IPS DF 6.9 (cell line): ENCODE data around the gene ITPKA.
"Not testable (repeated sequence)": the region's sequence is repeated elsewhere in the genome, so short reads cannot be mapped to it uniquely, and the experiment has no call there.

Source experiments
- DNase-seq: peaks from one replicate; pipeline ENCODE4 v3.0.0-alpha.2; 2013; ENCODE audit warnings: low read depth, low spot score
- H3K27ac ChIP-seq: one replicate; pipeline ENCODE4 v1.5.1; 2013; ENCODE audit warnings: low read length, control low read depth
- H3K27me3 ChIP-seq: 2 replicates; pipeline ENCODE4 v1.6.1; 2013; ENCODE audit warnings: mild to moderate bottlenecking, low read length; ENCODE audit not compliant: control insufficient read depth, insufficient read depth
- H3K36me3 ChIP-seq: 2 replicates; pipeline ENCODE4 v1.6.1; 2013; ENCODE audit warnings: low read length; ENCODE audit not compliant: control insufficient read depth, insufficient read depth
- H3K4me1 ChIP-seq: 2 replicates; pipeline ENCODE4 v1.6.1; 2013; ENCODE audit warnings: low read length; ENCODE audit not compliant: control insufficient read depth, insufficient read depth
- H3K4me3 ChIP-seq: 2 replicates; pipeline ENCODE4 v1.5.1; 2013; ENCODE audit warnings: mild to moderate bottlenecking, low read length
- H3K9me3 ChIP-seq: 2 replicates; pipeline ENCODE4 v1.6.1; 2013; ENCODE audit warnings: low read length, inconsistent platforms; ENCODE audit not compliant: control insufficient read depth, insufficient read depth
- WGBS: extraction: QIAGEN DNeasy Blood & Tissue Kit; methylation state at CpG from one replicate; pipeline ENCODE4 v1.1.7; 2013; ENCODE audit warnings: mixed read lengths, missing lambda C conversion rate; ENCODE audit not compliant: insufficient read length, insufficient coverage; 5-methylcytosine and 5-hydroxymethylcytosine counted together

Gene ITPKA

DNA sequence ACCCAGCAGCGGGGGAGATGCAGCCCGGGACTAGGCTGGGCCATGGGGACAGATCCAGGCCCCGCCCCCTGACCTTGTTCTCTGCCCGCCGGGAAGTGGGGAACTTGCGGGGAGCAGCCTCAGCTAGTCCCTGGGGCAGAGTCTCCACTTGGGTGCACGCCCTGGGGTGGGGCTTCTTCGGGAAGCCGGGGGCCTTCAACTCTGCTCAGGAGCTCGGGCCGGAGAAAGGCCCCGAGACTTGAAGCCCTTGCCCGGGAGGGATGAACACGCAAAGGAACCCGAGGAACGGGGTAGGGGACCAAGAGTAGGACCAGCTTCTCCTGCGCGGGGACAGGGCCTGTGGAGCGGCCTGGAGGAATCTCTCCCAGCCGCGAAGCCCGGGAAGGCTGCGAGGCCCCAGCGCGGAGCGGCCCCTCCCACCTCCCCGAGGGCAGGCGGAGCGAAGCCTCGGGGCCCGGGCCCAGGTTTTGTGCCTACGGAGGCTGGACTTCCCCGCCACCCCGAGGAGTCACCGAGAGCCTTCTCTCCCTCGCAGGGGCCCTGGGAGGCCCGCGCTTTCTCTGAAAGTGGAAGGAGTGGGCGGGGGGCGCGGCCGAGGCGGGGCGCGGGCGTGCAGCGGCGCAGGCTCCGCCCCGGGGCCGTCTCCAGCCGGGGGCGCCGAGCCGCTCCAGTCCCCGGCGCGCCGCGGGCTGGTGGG, at the start of gene ITPKA:
ITPKA (plus strand) TSS at position 670 of the 697 bp plus-strand sequence. CDS start 54 bp downstream, outside the sequence.
- Histone ChIP-seq H3K27me3 (peaks cover 59% of the 10 kb centered on the region), H3K36me3 (no peaks in the 10 kb centered on the region), H3K9me3 (no peaks in the 10 kb centered on the region), H3K4me3 (peak within 1 kb of the TSS; percentile 51; the same call in 1 of the 2 replicates), H3K27ac (no peak within 1 kb of the TSS), H3K4me1 (0 out of 2 replicates have a peak, but pooled peaks cover 6% of the 10 kb centered on the region)
- no CpG with 5 or more reads among the region's 60 CpGs for WGBS
- no peak for DNase-seq

DNA sequence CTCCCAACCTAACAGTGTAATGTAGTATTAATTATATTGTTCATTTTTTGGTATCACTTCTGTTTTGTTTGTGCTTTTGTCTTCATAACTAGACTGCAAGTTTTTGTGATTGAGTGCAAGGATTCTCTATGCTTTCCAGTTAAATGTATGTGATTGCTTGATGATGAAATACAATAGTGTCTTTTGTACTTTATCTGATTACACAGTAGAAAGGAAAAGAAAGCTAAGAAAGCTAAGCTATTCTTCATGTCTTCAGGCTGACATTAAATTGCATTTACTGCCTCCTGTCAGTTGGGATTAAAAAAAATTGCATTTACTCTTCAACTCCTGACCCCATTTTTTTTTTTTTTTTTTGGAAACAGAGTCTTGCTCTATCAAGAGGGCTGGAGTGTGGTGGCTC, 48.3 kb upstream of the ITPKA start:
- no peak for DNase-seq
- H3K4me3 ChIP-seq: no peak overlapping the region
- no peaks in the 10 kb centered on the region for H3K9me3 ChIP-seq
- H3K27ac ChIP-seq: no peak overlapping the region
- H3K36me3 ChIP-seq: no peaks in the 10 kb centered on the region; the same call in 1 of the 2 replicates
- no peaks in the 10 kb centered on the region for H3K27me3 ChIP-seq
- H3K4me1 ChIP-seq: no peaks in the 10 kb centered on the region

DNA sequence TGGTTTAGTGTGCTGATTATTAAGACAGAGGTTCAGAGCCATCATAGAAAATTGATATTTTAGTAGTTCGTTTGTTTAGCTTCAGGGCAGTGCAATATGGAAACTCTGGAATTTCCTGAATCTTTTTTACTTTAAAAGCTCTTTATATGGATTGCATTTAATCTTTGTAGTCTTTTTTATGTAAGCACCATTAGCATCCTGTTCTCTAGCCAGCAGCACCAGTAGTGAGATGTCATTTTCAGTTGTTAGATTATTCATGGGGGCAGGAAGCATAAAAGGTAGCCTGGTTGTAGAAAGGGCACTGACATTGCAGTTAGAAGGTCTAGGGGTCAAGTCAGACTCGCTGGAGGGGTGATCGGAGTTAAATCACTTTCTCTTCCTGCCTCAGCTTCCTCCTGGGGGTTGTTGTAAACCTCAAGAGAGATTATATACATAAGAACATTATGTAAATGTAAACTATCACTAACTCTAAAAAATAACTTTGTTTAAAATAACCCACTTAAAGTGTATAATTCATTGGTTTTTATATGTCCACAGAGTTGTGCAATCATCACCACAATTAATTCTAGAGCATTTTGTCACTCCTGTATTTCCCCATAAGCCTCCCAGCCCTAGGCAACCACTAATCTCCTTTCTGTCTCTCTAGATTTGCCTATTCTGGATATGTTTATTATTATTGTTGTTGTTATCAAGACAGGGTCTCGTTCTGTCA, 31.4 kb upstream of the ITPKA start:
- DNase-seq: no peak
- WGBS: no CpG with 5 or more reads among the region's 4 CpGs
- H3K4me3 ChIP-seq: no peak overlapping the region

DNA sequence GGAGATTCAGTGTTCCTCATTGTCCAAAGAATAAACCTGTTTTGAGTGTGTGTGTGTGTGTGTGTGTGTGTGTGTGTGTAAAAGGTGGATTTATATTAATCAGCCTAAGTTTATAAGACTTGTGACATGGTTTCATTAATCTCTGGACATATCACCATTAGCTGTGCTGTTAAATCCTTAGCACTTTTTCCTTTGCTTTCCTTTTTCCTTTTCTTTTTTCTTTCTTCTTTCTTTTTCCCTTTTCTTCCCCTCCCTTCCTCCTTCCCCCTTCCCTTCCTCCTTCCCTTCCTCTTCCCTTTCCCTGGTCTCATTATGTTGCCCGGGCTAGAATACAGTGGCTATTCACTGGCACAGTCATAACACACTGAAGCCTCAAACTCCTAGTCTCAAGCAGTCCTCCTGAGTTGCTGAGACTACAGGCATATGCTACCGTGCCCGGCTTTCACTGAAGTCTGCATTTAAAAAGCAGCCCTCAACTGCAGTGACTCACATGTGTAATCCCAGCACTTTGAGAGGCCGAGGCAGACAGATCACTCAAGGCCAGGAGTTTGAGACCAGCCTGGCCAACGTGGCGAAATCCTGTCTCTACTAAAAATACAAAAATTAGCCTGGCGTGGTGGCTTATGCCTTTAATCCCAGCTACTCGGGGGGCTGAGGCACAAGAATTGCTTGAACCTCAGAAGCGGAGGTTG, 28.6 kb upstream of the ITPKA start:
- Histone ChIP-seq H3K4me3 (no peak overlapping the region), H3K27me3 (no peaks in the 10 kb centered on the region), H3K27ac (no peak overlapping the region), H3K4me1 (no peaks in the 10 kb centered on the region), H3K36me3 (peaks cover 9% of the 10 kb centered on the region; the same call in 1 of the 2 replicates), H3K9me3 (no peaks in the 10 kb centered on the region)
- DNase-seq: no peak
- WGBS: no CpG with 5 or more reads among the region's 9 CpGs

More for the DNA sequence above, 31.4 kb upstream of the ITPKA start:
- H3K9me3 ChIP-seq: no peaks in the 10 kb centered on the region
- no peaks in the 10 kb centered on the region for H3K27me3 ChIP-seq
- no peak overlapping the region for H3K27ac ChIP-seq
- no peaks in the 10 kb centered on the region for H3K4me1 ChIP-seq
- peaks cover 11% of the 10 kb centered on the region; the same call in 1 of the 2 replicates for H3K36me3 ChIP-seq

DNA sequence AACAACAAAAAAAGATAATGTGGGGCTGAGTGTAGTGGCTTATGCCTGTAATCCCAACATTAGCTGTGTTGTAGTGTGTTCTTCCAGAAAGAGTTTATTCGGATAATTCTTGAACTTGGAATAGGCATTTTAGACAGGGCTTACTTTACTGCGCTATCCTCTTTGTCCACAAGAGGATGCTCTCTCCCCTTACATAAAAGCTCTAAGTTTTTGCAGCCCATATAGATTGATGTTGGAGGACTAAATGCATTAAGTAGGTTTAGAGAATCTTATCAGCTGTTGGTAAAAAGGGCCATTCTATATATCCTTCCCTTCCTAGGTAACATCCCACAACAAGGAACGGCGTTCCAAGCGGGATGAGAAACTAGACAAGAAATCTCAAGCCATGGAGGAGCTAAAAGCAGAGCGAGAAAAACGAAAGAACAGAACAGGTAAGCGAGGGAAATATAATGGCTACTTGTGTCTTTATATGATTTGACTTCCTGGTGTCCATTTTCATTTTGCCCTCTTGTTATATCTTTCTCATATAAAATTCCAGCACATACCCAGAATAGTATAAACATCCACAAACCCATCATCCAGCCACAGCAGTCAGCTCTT, 27.8 kb upstream of the ITPKA start:
- no peaks in the 10 kb centered on the region for H3K27me3 ChIP-seq
- no peaks in the 10 kb centered on the region for H3K9me3 ChIP-seq
- H3K36me3 ChIP-seq: peaks cover 13% of the 10 kb centered on the region; the same call in 1 of the 2 replicates
- no peak overlapping the region for H3K27ac ChIP-seq
- no peak for DNase-seq
- no CpG with 5 or more reads among the region's 8 CpGs for WGBS
- no peaks in the 10 kb centered on the region for H3K4me1 ChIP-seq
- no peak overlapping the region for H3K4me3 ChIP-seq

DNA sequence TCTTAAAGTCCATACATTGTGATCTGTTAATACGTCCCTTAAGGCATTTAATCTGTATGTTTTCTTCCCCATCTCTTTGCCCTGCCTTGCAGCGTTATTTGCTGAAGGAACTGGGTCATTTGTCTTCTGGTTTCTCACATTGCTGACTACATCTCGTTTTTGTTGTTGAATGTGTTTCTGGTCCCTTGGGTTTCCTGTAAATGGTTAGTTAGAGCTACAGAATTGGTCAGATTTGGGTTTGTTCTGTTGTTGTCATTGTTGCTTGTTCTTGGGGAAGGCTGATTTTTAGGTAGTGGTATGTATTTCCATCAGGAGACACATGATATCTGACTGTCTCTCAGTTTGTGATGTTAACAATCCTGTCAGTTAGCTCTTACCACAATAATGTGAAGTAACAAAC, 27.0 kb upstream of the ITPKA start:
- WGBS: no CpG with 5 or more reads among the region's 3 CpGs
- Histone ChIP-seq H3K36me3 (peaks cover 13% of the 10 kb centered on the region; the same call in 1 of the 2 replicates), H3K4me1 (no peaks in the 10 kb centered on the region), H3K27me3 (no peaks in the 10 kb centered on the region), H3K9me3 (no peaks in the 10 kb centered on the region), H3K27ac (no peak overlapping the region), H3K4me3 (no peak overlapping the region)
- no peak for DNase-seq

DNA sequence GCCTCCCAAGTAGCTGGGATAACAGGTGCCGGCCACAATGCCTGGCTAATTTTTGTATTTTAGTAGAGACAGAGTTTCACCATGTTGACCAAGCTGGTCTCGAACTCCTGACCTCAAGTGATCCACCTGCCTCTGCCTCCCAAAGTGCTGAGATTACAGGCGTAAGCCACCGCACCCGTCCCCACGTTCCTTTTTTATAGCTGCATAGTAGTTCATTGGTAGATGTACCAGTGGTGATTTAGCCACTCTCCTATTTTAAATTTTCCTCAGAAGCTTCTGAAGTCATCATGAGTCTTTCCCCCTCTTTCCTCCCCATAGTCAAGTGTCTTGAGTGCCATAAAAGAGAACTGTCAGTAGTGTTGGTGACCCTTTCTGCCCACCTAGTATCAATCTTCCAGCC, 24.0 kb upstream of the ITPKA start:
- not testable (repeated sequence) for H3K4me1 ChIP-seq, H3K9me3 ChIP-seq, DNase-seq, H3K27ac ChIP-seq, H3K27me3 ChIP-seq, H3K4me3 ChIP-seq
- no CpG with 5 or more reads among the region's 6 CpGs for WGBS
- peaks cover 20% of the 10 kb centered on the region; the same call in 1 of the 2 replicates for H3K36me3 ChIP-seq

DNA sequence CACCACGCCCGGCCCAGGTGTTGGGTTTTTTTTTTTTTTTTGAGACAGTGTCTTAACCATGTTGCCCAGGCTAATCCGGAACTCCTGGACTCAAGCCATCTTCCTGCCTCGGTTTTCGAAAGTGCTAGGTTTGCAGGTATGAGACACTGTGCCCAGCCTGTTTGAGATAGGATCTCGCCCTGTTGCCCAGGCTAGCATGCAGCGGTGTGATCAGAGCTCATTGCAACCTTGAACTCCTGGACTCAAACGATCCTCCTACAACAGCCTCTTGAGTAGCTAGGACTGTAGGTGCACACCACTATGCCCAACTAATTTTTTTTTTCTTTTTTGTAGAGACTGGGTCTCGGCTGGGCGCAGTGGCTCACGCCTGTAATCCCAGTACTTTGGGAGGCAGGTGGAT, 20.3 kb upstream of the ITPKA start:
- Histone ChIP-seq H3K27me3 (no peaks in the 10 kb centered on the region), H3K9me3 (no peaks in the 10 kb centered on the region), H3K4me3 (no peak overlapping the region), H3K4me1 (no peaks in the 10 kb centered on the region), H3K27ac (no peak overlapping the region), H3K36me3 (peaks cover 36% of the 10 kb centered on the region)
- no CpG with 5 or more reads among the region's 11 CpGs for WGBS
- no peak for DNase-seq

DNA sequence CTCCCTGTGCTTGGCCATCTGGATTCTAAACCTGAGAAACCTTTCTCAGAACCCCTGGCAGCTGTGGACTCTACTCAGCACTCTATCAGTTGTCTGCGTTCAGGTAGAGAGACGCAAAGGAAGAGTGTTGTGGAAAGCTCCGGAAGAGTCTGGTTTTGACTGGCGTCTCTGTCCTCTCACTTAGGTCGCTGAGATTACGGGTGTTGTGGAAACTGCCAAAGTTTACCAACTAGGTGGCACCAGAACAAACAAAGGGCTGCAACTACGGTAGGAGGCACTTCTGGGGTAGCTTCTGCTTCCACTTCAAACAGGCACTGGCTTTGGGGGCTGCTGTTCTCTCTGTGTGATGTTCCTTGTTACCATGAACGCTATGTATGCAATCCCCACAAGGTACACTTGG, 19.2 kb upstream of the ITPKA start:
- no CpG with 5 or more reads among the region's 8 CpGs for WGBS
- Histone ChIP-seq H3K9me3 (no peaks in the 10 kb centered on the region), H3K4me1 (no peaks in the 10 kb centered on the region), H3K4me3 (no peak overlapping the region), H3K27ac (no peak overlapping the region), H3K27me3 (no peaks in the 10 kb centered on the region), H3K36me3 (peaks cover 46% of the 10 kb centered on the region)
- DNase-seq: no peak

DNA sequence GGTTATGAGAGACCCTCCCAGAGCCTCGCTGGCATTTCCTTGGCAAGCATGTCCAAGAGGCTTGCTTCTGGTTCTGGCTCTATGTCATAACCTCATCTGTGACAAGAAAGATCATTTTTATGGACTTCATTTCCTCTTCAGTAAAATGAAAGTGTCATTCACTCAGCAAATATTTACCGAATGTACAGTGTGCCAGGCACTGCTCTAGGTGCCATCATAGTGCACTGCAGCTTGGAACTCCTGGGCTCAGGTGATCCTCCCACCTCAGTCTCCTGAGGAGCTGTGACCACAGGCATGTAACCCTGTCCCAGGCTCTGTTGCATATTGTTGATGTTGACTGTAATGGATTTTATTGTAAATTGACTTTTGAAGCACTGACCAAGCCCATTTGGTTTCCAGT, 18.7 kb upstream of the ITPKA start:
- Histone ChIP-seq H3K4me1 (no peaks in the 10 kb centered on the region), H3K4me3 (no peak overlapping the region), H3K9me3 (no peaks in the 10 kb centered on the region), H3K27ac (no peak overlapping the region), H3K27me3 (no peaks in the 10 kb centered on the region), H3K36me3 (peaks cover 47% of the 10 kb centered on the region)
- DNase-seq: no peak
- no CpG with 5 or more reads among the region's 2 CpGs for WGBS
